GM13977 (cell line): ENCODE data around the gene XPR1.

ENCODE experiments used
- DNase-seq: peaks from one replicate; pipeline ENCODE4 v3.0.0; 2012; ENCODE audit warnings: low spot score
- in situ Hi-C: fragments of 300-500 bp; cut with MboI; formaldehyde crosslinking; loops from one replicate; pipeline ENCODE4 v1.12.0; 2022; ENCODE audit warnings: low sequenced_read_pairs, low pct_unique_long_range_greater_than_20kb, mixed read lengths, inconsistent platforms; ENCODE audit not compliant: unreplicated experiment
- TF ChIP-seq, protein P1 (sequence below): IDR thresholded peaks from 2 replicates; pipeline ENCODE4 v1.5.1; 2012; ENCODE audit warnings: mild to moderate bottlenecking, control low read depth; ENCODE audit not compliant: insufficient read depth; ENCODE audit errors: extremely low read depth, missing control alignments

XPR1 gene

DNA sequence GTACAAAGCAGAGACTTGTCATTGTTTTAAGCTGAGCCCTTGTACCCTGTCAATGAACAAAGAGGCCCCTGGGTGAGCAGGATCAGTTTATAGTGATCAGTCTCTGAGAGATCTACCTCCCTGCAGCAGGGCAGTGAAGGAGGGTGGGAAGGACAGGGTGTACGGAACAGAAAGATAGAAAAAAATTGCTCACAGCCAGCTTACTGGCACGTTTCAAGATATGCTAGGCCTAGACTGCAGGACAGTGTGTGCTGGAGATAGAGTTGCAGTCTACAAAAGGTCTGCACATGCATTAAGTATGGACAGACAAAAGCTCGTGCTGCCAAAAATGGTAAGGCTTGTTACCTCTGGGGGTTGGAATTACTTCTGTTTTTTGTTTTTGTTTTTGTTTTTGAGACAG is 38.4 kb upstream of the XPR1 start:
- TF ChIP-seq, protein P1, sequence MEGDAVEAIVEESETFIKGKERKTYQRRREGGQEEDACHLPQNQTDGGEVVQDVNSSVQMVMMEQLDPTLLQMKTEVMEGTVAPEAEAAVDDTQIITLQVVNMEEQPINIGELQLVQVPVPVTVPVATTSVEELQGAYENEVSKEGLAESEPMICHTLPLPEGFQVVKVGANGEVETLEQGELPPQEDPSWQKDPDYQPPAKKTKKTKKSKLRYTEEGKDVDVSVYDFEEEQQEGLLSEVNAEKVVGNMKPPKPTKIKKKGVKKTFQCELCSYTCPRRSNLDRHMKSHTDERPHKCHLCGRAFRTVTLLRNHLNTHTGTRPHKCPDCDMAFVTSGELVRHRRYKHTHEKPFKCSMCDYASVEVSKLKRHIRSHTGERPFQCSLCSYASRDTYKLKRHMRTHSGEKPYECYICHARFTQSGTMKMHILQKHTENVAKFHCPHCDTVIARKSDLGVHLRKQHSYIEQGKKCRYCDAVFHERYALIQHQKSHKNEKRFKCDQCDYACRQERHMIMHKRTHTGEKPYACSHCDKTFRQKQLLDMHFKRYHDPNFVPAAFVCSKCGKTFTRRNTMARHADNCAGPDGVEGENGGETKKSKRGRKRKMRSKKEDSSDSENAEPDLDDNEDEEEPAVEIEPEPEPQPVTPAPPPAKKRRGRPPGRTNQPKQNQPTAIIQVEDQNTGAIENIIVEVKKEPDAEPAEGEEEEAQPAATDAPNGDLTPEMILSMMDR = no peak
- in situ Hi-C loops = no loop called here
- DNase-seq = no peak

DNA sequence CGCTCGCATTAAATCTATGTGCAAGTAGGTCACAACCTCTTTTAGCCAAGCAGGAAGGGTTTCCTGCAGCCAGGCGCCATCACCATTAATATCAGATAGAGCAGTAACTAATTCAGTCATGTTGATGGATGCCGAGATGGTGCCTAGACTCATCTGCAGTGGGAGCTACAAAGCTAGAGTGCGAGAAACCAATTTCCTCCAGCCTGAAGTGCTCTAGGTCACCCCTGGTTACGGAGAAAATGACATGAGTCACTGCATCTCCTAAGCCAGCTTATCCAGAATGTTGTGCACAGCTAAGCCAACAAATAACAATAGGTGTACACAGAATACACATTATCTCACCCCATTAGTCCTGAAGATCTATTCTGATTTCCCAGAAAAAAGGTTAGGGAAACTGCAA is 37.1 kb upstream of the XPR1 start:
- no peak for DNase-seq
- in situ Hi-C loops = no loop called here
- TF ChIP-seq, protein P1 = no peak

DNA sequence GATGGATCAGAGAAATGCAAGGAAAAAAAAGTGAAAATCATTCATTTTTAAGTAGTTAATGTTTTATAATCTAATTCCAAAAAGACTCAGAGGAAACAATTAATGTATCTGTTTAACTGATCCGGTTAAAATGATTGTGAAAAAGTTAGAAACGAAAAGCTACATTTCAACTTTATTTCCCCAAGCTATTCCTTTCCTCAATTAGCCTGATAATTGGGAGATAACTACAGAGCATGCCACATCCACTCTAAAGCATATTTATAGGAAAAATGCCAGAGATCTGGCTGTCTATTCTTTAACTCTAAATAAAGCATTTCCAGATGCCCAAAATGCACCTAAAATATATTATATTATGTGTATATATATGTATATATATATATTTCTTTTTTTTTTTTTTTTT is 35.9 kb upstream of the XPR1 start:
- in situ Hi-C loops = no loop called here
- TF ChIP-seq, protein P1 = no peak
- DNase-seq = no peak

DNA sequence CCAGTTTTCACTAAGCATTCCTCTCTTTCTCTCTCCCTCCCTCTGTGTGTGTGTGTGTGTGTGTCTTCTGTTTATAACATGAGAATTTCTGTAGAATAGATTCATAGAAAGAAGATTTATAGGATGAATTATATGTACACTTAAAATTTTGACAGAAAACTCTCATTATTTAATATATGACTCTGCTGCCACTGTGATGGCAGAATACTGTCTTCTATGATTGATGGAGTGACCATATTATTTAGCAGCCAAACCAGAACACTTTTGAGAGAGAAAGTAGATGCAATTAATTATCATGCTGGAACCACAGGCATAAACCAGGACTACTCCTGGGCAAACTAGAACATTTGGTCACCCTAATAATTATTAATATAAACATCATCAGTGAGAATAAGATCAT is 34.3 kb upstream of the XPR1 start:
- in situ Hi-C loops = no loop called here
- no peak for DNase-seq
- TF ChIP-seq, protein P1 = no peak

DNA sequence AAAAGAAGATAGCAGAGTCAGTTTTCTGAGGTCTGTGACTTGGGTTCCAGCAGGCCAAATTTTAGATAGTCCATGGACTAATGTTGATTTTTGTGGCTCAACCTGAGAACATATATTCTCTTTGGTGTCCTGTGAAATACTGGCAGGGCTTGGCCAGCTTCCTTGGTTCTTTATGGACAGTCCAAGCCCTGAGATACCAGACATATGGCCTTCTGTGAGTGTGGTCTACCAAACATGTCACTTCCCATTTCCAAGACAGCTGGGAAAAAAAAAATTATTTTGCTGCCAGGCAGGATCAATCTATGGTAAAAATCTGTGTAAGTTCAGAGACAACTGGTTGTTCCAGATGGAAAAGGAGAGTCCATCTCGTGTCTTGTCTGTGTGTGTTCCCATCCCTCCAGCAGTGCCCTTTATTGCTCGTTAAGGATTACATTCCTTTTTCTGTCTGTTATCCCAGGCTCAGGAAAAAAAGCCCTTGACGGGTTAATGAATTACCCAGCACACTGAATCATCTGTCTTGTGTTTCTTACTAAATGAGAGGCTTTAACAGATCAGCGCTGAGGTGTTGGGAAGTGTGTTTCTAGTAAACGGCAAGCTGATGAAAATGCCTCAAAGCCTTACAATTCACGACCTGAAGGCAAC is 33.4 kb upstream of the XPR1 start:
- in situ Hi-C loops = no loop called here
- DNase-seq = no peak
- TF ChIP-seq, protein P1 = no peak

DNA sequence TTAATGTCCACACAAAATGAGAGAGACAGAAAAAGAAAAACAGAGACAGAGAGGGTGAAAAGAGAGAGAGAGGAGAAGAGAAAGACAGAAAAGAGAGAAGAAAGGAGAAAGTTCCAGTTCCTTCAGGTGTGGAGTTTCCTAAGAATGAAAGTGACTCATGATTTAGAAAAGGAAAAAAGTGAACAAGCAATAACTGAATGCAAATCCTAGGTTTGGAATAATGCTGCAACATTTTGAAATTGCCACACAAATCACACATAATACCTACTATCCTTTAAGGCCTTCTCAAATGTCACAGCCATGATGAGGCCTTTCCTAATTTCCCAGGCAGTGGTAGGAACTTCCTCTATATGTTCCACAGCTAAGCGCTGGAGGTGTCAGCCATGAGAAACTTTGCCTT is 31.5 kb upstream of the XPR1 start:
- no peak for DNase-seq
- TF ChIP-seq, protein P1 = no peak
- in situ Hi-C loops = no loop called here

DNA sequence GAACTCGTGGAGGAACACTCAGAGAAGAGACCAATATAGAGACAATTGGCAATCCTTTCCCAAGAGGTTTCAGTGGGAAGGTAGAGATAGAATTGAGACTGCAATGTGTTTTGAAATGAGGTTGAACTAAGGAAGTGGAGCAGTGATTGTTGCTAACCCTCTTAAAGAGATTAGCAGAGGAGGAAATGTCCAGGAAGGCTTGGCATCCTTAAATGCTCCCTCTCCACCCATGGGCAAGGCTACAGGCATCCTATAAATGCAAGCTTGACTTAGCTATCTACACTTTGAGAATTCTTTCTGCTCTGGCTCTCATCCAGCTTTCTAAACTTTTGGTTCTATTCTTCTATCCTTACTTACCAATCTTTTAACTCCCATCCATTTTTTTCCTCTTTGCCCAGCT is 30.3 kb upstream of the XPR1 start:
- in situ Hi-C loops = no loop called here
- no peak for DNase-seq
- TF ChIP-seq, protein P1 = no peak
